ENCODE results near the gene ABCA12.
"Not testable (repeated sequence)": the region's sequence is repeated elsewhere in the genome, so short reads cannot be mapped to it uniquely, and the experiment has no call there.

Gene ABCA12

GRCh38 chr2:215138479-215138878, at the start of gene ABCA12:
ABCA12 (minus strand) TSS chr2:215138626; CDS start chr2:215138208, 418 bp downstream.
- DNase-seq (ENCODE audit: low read depth in 2 of 3, low spot score in 2 of 3) = no peak

- DNase-seq (ENCODE audit: low read depth in 2 of 3, low spot score in 2 of 3) = no peak
These were observed 49.7 kb upstream of the ABCA12 start for GRCh38 chr2:215188078-215188477.

GRCh38 chr2:215186021-215186420, 47.6 kb upstream of the ABCA12 start:
- DNase-seq (ENCODE audit: low read depth in 2 of 3, low spot score in 2 of 3) = no peak

GRCh38 chr2:215178121-215178520, 39.7 kb upstream of the ABCA12 start:
- DNase-seq (ENCODE audit: low read depth in 2 of 3, low spot score in 2 of 3) = no peak

GRCh38 chr2:215171796-215172195, 33.4 kb upstream of the ABCA12 start:
- no peak for DNase-seq (ENCODE audit: low read depth in 2 of 3, low spot score in 2 of 3)

GRCh38 chr2:215171151-215171550, 32.7 kb upstream of the ABCA12 start:
- no peak for DNase-seq (ENCODE audit: low read depth in 2 of 3, low spot score in 2 of 3)

- not testable (repeated sequence) for DNase-seq (ENCODE audit: low read depth in 2 of 3, low spot score in 2 of 3)
These were observed 28.1 kb upstream of the ABCA12 start for GRCh38 chr2:215166505-215166904.

- DNase-seq (ENCODE audit: low read depth in 2 of 3, low spot score in 2 of 3) = not testable (repeated sequence)
These were observed 24.9 kb upstream of the ABCA12 start for GRCh38 chr2:215163319-215163718.

GRCh38 chr2:215161301-215161829, 22.9 kb upstream of the ABCA12 start:
- DNase-seq (ENCODE audit: low read depth in 2 of 3, low spot score in 2 of 3) = no peak

GRCh38 chr2:215160081-215160480, 21.7 kb upstream of the ABCA12 start:
- no peak for DNase-seq (ENCODE audit: low read depth in 2 of 3, low spot score in 2 of 3)

GRCh38 chr2:215156453-215156852, 18.0 kb upstream of the ABCA12 start:
- DNase-seq (ENCODE audit: low read depth in 2 of 3, low spot score in 2 of 3) = no peak

GRCh38 chr2:215149894-215150293, 11.5 kb upstream of the ABCA12 start:
- no peak for DNase-seq (ENCODE audit: low read depth in 2 of 3, low spot score in 2 of 3)

GRCh38 chr2:215149486-215149885, 11.1 kb upstream of the ABCA12 start:
- no peak for DNase-seq (ENCODE audit: low read depth in 2 of 3, low spot score in 2 of 3)

- no peak for DNase-seq (ENCODE audit: low read depth in 2 of 3, low spot score in 2 of 3)
These were observed 10.6 kb upstream of the ABCA12 start for GRCh38 chr2:215149060-215149459.

- no peak for DNase-seq (ENCODE audit: low read depth in 2 of 3, low spot score in 2 of 3)
These were observed 7.2 kb upstream of the ABCA12 start for GRCh38 chr2:215145611-215146010.

- no peak for DNase-seq (ENCODE audit: low read depth in 2 of 3, low spot score in 2 of 3)
These were observed 5.9 kb upstream of the ABCA12 start for GRCh38 chr2:215144106-215144875.

- DNase-seq (ENCODE audit: low read depth in 2 of 3, low spot score in 2 of 3) = no peak
These were observed 5.0 kb upstream of the ABCA12 start for GRCh38 chr2:215143458-215143857.

GRCh38 chr2:215141706-215142105, 3.3 kb upstream of the ABCA12 start:
- no peak for DNase-seq (ENCODE audit: low read depth in 2 of 3, low spot score in 2 of 3)

GRCh38 chr2:215140166-215140707, 1.8 kb upstream of the ABCA12 start:
- no peak for DNase-seq (ENCODE audit: low read depth in 2 of 3, low spot score in 2 of 3)

GRCh38 chr2:215137741-215138340, 585 bp downstream of the ABCA12 start:
- no peak for DNase-seq (ENCODE audit: low read depth in 2 of 3, low spot score in 2 of 3)

GRCh38 chr2:215137329-215137686, 1.1 kb downstream of the ABCA12 start:
- no peak for DNase-seq (ENCODE audit: low read depth in 2 of 3, low spot score in 2 of 3)

- no peak for DNase-seq (ENCODE audit: low read depth in 2 of 3, low spot score in 2 of 3)
These were observed 1.6 kb downstream of the ABCA12 start for GRCh38 chr2:215136669-215137328.

Data from activated CD8-positive, alpha-beta memory T cell treated with anti-CD3 and anti-CD28 coated beads for 48 hours (primary cell).